NCI-H1436 (cell line): ENCODE data around the gene NDUFS5.
"Not testable (repeated sequence)": the region's sequence is repeated elsewhere in the genome, so short reads cannot be mapped to it uniquely, and the experiment has no call there.

Source experiments
- DNase-seq: peaks from one replicate; lab custom pipeline; 2025; lab: John Stamatoyannopoulos, UW

The NDUFS5 gene

GRCh38 chr1:39016604-39017171, 9.5 kb upstream of the NDUFS5 start:
- no peak for DNase-seq

GRCh38 chr1:39017266-39017665, 8.9 kb upstream of the NDUFS5 start:
- no peak for DNase-seq

GRCh38 chr1:39020494-39020893, 5.7 kb upstream of the NDUFS5 start:
- not testable (repeated sequence) for DNase-seq

GRCh38 chr1:39021426-39021825, 4.7 kb upstream of the NDUFS5 start:
- DNase-seq = no peak

- DNase-seq = no peak
Observed at GRCh38 chr1:39023140-39023539, 3.0 kb upstream of the NDUFS5 start.

- no peak for DNase-seq
Observed at GRCh38 chr1:39026866-39027507, 837 bp downstream of the NDUFS5 start.

- no peak for DNase-seq
Observed at GRCh38 chr1:39034114-39034654, 8.0 kb downstream of the NDUFS5 start.

- no peak for DNase-seq
Observed at GRCh38 chr1:39036678-39037077, 10.5 kb downstream of the NDUFS5 start.

- DNase-seq = no peak
Observed at GRCh38 chr1:39043513-39043912, 17.4 kb downstream of the NDUFS5 start.

- DNase-seq = no peak
Observed at GRCh38 chr1:39044762-39045161, 18.6 kb downstream of the NDUFS5 start.

- no peak for DNase-seq
Observed at GRCh38 chr1:39045231-39045630, 19.1 kb downstream of the NDUFS5 start.

GRCh38 chr1:39046613-39047210, 20.6 kb downstream of the NDUFS5 start:
- DNase-seq = no peak

- no peak for DNase-seq
Observed at GRCh38 chr1:39047374-39048229, 21.5 kb downstream of the NDUFS5 start.

GRCh38 chr1:39048745-39049370, 22.7 kb downstream of the NDUFS5 start:
- no peak for DNase-seq

- no peak for DNase-seq
Observed at GRCh38 chr1:39050001-39050400, 23.9 kb downstream of the NDUFS5 start.

GRCh38 chr1:39051193-39051850, 25.2 kb downstream of the NDUFS5 start:
- DNase-seq = not testable (repeated sequence)

GRCh38 chr1:39051956-39052355, 25.8 kb downstream of the NDUFS5 start:
- DNase-seq = no peak

- not testable (repeated sequence) for DNase-seq
Observed at GRCh38 chr1:39055213-39055710, 29.1 kb downstream of the NDUFS5 start.

GRCh38 chr1:39061516-39061915, 35.4 kb downstream of the NDUFS5 start:
- DNase-seq = not testable (repeated sequence)

- no peak for DNase-seq
Observed at GRCh38 chr1:39061951-39062350, 35.8 kb downstream of the NDUFS5 start.

- DNase-seq = no peak
Observed at GRCh38 chr1:39063191-39063590, 37.0 kb downstream of the NDUFS5 start.
